Mesendoderm (in vitro differentiated cells): ENCODE measurements around the gene TMEM63B.
"Not testable (repeated sequence)": the region's sequence is repeated elsewhere in the genome, so short reads cannot be mapped to it uniquely, and the experiment has no call there.

Experiments
- DNase-seq: peaks from one replicate; pipeline ENCODE4 v3.0.0; 2013
- H2AK5ac ChIP-seq: 2 replicates; pipeline ENCODE4 v1.6.1; 2013; ENCODE audit warnings: low read length, inconsistent platforms
- H2BK120ac ChIP-seq: 2 replicates; pipeline ENCODE4 v1.6.1; 2013; ENCODE audit warnings: low read depth, mild to moderate bottlenecking, low read length, moderate library complexity, mixed read lengths
- H2BK15ac ChIP-seq: replicated peaks from 2 replicates; pipeline ENCODE4 v1.6.1; 2013; ENCODE audit warnings: low read depth, mild to moderate bottlenecking, moderate library complexity
- H2BK5ac ChIP-seq: 2 replicates; pipeline ENCODE4 v1.6.1; 2013; ENCODE audit warnings: low read length, inconsistent platforms
- H3K18ac ChIP-seq: 2 replicates; pipeline ENCODE4 v1.6.1; 2013; ENCODE audit warnings: mild to moderate bottlenecking, low read length, mixed read lengths
- H3K23ac ChIP-seq: one replicate; pipeline ENCODE4 v1.6.1; 2013; ENCODE audit warnings: low read length
- H3K27ac ChIP-seq: 2 replicates; pipeline ENCODE4 v1.5.1; 2013; ENCODE audit warnings: low read depth, mild to moderate bottlenecking, inconsistent platforms, low read length, moderate library complexity
- H3K27me3 ChIP-seq: 2 replicates; pipeline ENCODE4 v1.6.1; 2013; ENCODE audit warnings: low read length, control low read depth, mild to moderate bottlenecking, inconsistent platforms; ENCODE audit not compliant: insufficient read depth, poor library complexity
- H3K36me3 ChIP-seq: 2 replicates; pipeline ENCODE4 v1.6.1; 2013; ENCODE audit warnings: low read length, inconsistent platforms; ENCODE audit not compliant: control insufficient read depth, insufficient read depth
- H3K4ac ChIP-seq: one replicate; pipeline ENCODE4 v1.6.1; 2013; ENCODE audit warnings: low read depth, mild to moderate bottlenecking, low read length, moderate library complexity
- H3K4me1 ChIP-seq: 2 replicates; pipeline ENCODE4 v1.6.1; 2013; ENCODE audit warnings: low read depth, low read length, inconsistent platforms; ENCODE audit not compliant: control insufficient read depth
- H3K4me2 ChIP-seq: 2 replicates; pipeline ENCODE4 v1.6.1; 2013; ENCODE audit warnings: low read length
- H3K4me3 ChIP-seq: 2 replicates; pipeline ENCODE4 v1.5.1; 2013; ENCODE audit warnings: mild to moderate bottlenecking, low read length
- H3K56ac ChIP-seq: one replicate; pipeline ENCODE4 v1.6.1; 2013; ENCODE audit warnings: low read length
- H3K79me1 ChIP-seq: 2 replicates; pipeline ENCODE4 v1.6.1; 2013; ENCODE audit warnings: low read length, inconsistent platforms
- H3K79me2 ChIP-seq: 2 replicates; pipeline ENCODE4 v1.6.1; 2013; ENCODE audit warnings: mild to moderate bottlenecking, low read length; ENCODE audit not compliant: control insufficient read depth, insufficient read depth
- H3K9ac ChIP-seq: 2 replicates; pipeline ENCODE4 v1.6.1; 2013; ENCODE audit warnings: low read length, inconsistent platforms
- H4K5ac ChIP-seq: one replicate; pipeline ENCODE4 v1.6.1; 2013; ENCODE audit warnings: low read length
- H4K8ac ChIP-seq: one replicate; pipeline ENCODE4 v1.6.1; 2013; ENCODE audit warnings: low read depth, mild to moderate bottlenecking, control low read depth, low read length, moderate library complexity
- WGBS: extraction: QIAGEN DNeasy Blood & Tissue Kit; methylation state at CpG from one replicate; pipeline ENCODE4 v1.1.7; 2013; ENCODE audit warnings: low lambda C conversion rate, missing lambda C conversion rate; ENCODE audit not compliant: insufficient coverage; ENCODE audit errors: extremely low coverage; 5-methylcytosine and 5-hydroxymethylcytosine counted together

TMEM63B gene

DNA sequence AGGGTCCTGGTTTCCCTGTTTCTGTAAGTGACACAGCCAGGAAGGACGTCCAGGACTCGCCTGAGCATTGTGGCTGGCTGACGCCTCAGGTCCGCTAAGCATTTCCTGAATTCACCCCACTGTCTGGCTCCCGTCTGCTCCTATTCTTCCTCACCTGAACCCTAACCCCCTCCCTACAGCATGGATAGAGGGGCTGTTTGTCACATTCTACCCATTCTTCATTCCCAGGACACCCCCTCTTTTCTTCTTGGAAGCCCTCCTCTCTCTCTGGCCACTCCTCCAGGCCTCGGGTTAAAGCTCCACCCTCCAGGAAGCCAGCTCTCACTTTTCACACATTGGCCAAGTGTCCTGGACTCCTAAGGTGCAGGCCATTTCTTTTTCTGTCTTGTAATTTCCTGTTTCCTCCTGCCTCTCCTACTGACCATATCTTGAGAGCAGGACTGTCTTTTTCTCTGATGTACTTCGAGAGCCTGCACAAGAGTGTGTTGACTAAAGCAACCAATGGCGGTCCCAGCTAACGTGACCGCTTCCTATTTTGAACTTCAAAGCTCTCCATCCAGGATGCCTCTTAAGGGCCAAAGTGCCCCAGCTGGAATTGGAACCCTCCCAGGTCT lies 65.2 kb downstream of the TMEM63B start:
- H2BK5ac ChIP-seq, result peak overlapping the region; percentile 31
- H3K23ac ChIP-seq, result no peak overlapping the region
- no peaks in the 10 kb centered on the region for H3K79me2 ChIP-seq
- no CpG with 5 or more reads among the region's 10 CpGs for WGBS
- no peak overlapping the region for H3K27ac ChIP-seq
- no peaks in the 10 kb centered on the region for H3K36me3 ChIP-seq
- H3K9ac ChIP-seq, result peak overlapping the region; percentile 32
- H3K4me1 ChIP-seq, result peaks cover 8% of the 10 kb centered on the region
- H3K56ac ChIP-seq, result peak overlapping the region; percentile 84
- no peak overlapping the region for H3K18ac ChIP-seq
- H4K8ac ChIP-seq, result no peak overlapping the region
- H4K5ac ChIP-seq, result peak overlapping the region; percentile 59
- H2AK5ac ChIP-seq, result no peak overlapping the region
- H2BK15ac ChIP-seq, result no peak overlapping the region
- no peak overlapping the region for H3K4me3 ChIP-seq
- H3K4me2 ChIP-seq, result peak overlapping the region; percentile 32
- no peak overlapping the region for H3K4ac ChIP-seq
- H3K79me1 ChIP-seq, result no peaks in the 10 kb centered on the region
- DNase-seq, result peak; percentile 55
- no peak overlapping the region for H2BK120ac ChIP-seq
- no peaks in the 10 kb centered on the region for H3K27me3 ChIP-seq

- no peak for DNase-seq
- Histone ChIP-seq H2AK5ac (no peak overlapping the region), H3K56ac (no peak overlapping the region), H3K4me2 (no peak overlapping the region), H3K9ac (no peak overlapping the region), H3K36me3 (no peaks in the 10 kb centered on the region), H3K27me3 (no peaks in the 10 kb centered on the region), H3K27ac (no peak overlapping the region), H3K79me2 (no peaks in the 10 kb centered on the region), H4K8ac (no peak overlapping the region), H3K79me1 (no peaks in the 10 kb centered on the region), H3K4me1 (peaks cover 8% of the 10 kb centered on the region), H3K4ac (no peak overlapping the region), H2BK120ac (no peak overlapping the region), H2BK5ac (no peak overlapping the region), H2BK15ac (no peak overlapping the region), H4K5ac (no peak overlapping the region), H3K18ac (no peak overlapping the region), H3K4me3 (no peak overlapping the region), H3K23ac (no peak overlapping the region)
- WGBS, result no CpG with 5 or more reads among the region's 8 CpGs
These were observed 66.1 kb downstream of the TMEM63B start for GRCh38 chr6:44193307-44193910.

GRCh38 chr6:44194326-44194725 lies 67.0 kb downstream of the TMEM63B start:
- no CpG with 5 or more reads among the region's 5 CpGs for WGBS
- Histone ChIP-seq H3K18ac (no peak overlapping the region), H3K4me3 (no peak overlapping the region), H3K4me2 (no peak overlapping the region), H3K56ac (no peak overlapping the region), H4K5ac (no peak overlapping the region), H3K23ac (peak overlapping the region; percentile 45), H4K8ac (no peak overlapping the region), H2BK120ac (no peak overlapping the region), H3K4me1 (peaks cover 8% of the 10 kb centered on the region), H2AK5ac (no peak overlapping the region), H3K79me1 (no peaks in the 10 kb centered on the region), H3K36me3 (no peaks in the 10 kb centered on the region), H2BK5ac (no peak overlapping the region), H3K79me2 (no peaks in the 10 kb centered on the region), H3K27ac (no peak overlapping the region), H2BK15ac (no peak overlapping the region), H3K4ac (no peak overlapping the region), H3K9ac (no peak overlapping the region), H3K27me3 (no peaks in the 10 kb centered on the region)
- DNase-seq, result no peak

DNA sequence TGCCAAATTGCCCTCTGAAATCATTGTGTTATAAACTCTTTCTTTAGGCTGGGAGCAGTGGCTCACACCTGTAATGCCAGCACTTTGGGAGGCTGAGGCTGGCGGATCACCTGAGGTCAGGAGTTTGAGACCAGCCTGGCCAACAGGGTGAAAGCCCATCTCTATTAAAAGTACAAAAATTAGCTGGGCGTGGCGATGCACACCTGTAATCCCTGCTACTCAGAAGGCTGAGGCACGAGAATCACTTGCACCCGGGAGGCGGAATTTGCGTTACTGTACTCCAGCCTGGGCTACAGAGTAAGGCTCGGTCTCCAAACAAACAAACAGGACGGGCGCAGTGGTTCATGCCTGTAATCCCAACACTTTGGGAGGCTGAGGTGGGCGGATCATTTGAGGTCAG lies 69.0 kb downstream of the TMEM63B start:
- not testable (repeated sequence) for H3K23ac ChIP-seq, H3K18ac ChIP-seq, H4K5ac ChIP-seq, H3K4ac ChIP-seq, H3K9ac ChIP-seq, H3K27me3 ChIP-seq, H3K79me2 ChIP-seq, DNase-seq, H3K4me3 ChIP-seq, H3K56ac ChIP-seq, H3K4me2 ChIP-seq, H2AK5ac ChIP-seq, H2BK15ac ChIP-seq, H3K27ac ChIP-seq, H3K79me1 ChIP-seq, H3K36me3 ChIP-seq, H2BK5ac ChIP-seq, H2BK120ac ChIP-seq, H4K8ac ChIP-seq
- peaks cover 13% of the 10 kb centered on the region for H3K4me1 ChIP-seq
- WGBS, result no CpG with 5 or more reads among the region's 11 CpGs

- Histone ChIP-seq H3K4ac (no peak overlapping the region), H3K18ac (no peak overlapping the region), H3K4me2 (no peak overlapping the region), H3K4me1 (peaks cover 22% of the 10 kb centered on the region), H3K79me2 (no peaks in the 10 kb centered on the region), H2BK120ac (no peak overlapping the region), H2BK5ac (no peak overlapping the region), H4K5ac (no peak overlapping the region), H3K79me1 (no peaks in the 10 kb centered on the region), H3K36me3 (no peaks in the 10 kb centered on the region), H3K56ac (no peak overlapping the region), H3K27me3 (no peaks in the 10 kb centered on the region), H2AK5ac (no peak overlapping the region), H4K8ac (no peak overlapping the region), H3K9ac (no peak overlapping the region), H3K23ac (no peak overlapping the region), H2BK15ac (no peak overlapping the region), H3K4me3 (no peak overlapping the region), H3K27ac (no peak overlapping the region)
- DNase-seq, result no peak
- no CpG with 5 or more reads among the region's 3 CpGs for WGBS
These were observed 71.3 kb downstream of the TMEM63B start for GRCh38 chr6:44198684-44199083.

- H3K56ac ChIP-seq, result no peak overlapping the region
- no peak overlapping the region for H3K4ac ChIP-seq
- H2AK5ac ChIP-seq, result no peak overlapping the region
- peaks cover 22% of the 10 kb centered on the region for H3K4me1 ChIP-seq
- no peak overlapping the region for H2BK5ac ChIP-seq
- no peak overlapping the region for H3K4me3 ChIP-seq
- H4K8ac ChIP-seq, result no peak overlapping the region
- H3K27ac ChIP-seq, result no peak overlapping the region
- no peaks in the 10 kb centered on the region for H3K36me3 ChIP-seq
- no peak overlapping the region for H3K9ac ChIP-seq
- H3K23ac ChIP-seq, result no peak overlapping the region
- no CpG with 5 or more reads among the region's 4 CpGs for WGBS
- H4K5ac ChIP-seq, result no peak overlapping the region
- DNase-seq, result no peak
- no peak overlapping the region for H3K4me2 ChIP-seq
- no peak overlapping the region for H3K18ac ChIP-seq
- no peak overlapping the region for H2BK15ac ChIP-seq
- H3K79me2 ChIP-seq, result no peaks in the 10 kb centered on the region
- no peaks in the 10 kb centered on the region for H3K79me1 ChIP-seq
- no peaks in the 10 kb centered on the region for H3K27me3 ChIP-seq
- H2BK120ac ChIP-seq, result no peak overlapping the region
These were observed 72.5 kb downstream of the TMEM63B start for GRCh38 chr6:44199883-44200282.
